ENCODE data around the gene ENC1.
A peak's percentile ranks its signal among the peaks of the same experiment; 100 is the strongest.

ENC1 gene

DNA sequence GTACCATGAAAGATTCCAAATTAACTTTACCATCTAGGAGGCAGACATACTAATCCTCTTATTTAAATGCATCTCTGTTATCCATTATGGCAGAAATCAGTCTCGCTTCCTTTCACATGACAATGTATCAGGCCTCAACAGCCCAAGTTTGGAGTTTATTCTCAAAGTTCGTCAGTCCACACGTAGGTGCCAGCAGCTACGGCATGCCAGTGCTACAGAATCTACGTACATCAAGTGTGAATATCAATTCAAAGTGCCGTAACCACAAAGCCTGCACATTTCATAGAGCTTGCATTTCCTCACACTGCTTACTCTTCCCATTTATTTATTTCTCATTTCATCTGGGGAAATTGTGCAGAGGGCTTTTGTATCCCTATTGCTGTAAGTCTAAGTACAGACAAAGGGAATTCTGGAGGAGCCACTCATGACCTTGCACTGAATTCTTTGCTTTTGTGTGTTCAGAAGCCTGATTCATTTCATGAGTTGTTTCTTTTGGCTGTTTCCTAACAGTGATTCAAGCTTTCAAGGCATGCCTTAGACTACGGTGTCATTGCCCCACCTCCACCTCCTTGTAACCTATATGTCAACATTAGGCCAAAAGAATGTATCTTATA is 10.0 kb downstream of the ENC1 start:
- peak in 1 of 2 donors; percentile 44 for DNase-seq

DNA sequence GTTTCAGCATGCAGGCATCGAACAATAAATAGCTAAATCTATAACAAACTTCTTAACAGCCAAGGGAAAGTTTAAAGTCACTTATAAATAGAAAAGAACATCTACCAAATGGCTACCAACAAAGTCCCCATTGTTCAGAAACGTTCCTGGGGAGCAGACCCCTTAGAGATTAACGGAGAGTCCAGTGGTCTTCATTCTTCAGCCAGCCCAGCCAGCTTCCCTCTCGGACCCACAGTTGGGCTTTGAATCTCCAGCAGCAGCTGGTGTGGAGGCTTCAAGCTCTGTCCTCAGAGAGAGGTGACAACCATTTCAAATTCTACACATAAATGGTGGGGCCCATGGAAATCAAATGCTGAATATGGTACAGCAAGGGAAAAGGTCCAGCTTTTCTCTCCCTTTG is 11.2 kb downstream of the ENC1 start:
- no peak for DNase-seq

DNA sequence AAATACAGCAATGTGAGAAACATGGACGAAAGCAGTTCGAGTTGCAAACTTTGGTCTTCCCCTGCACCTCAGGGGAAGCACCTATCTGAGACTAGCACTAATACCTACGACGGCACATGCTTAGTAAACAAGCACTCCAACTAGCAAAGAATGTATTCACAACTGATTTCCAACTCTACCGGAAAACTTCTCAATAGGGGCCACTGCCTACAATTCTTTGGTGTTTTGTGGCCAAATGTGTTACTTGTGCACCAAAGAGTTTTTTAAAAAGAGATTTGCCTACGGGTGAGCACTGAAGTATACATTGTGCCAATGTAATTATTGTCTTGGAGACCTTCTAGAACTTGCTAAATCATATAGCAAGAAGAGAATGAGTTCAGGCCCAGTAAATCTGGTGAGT is 12.2 kb downstream of the ENC1 start:
- no peak for DNase-seq

DNA sequence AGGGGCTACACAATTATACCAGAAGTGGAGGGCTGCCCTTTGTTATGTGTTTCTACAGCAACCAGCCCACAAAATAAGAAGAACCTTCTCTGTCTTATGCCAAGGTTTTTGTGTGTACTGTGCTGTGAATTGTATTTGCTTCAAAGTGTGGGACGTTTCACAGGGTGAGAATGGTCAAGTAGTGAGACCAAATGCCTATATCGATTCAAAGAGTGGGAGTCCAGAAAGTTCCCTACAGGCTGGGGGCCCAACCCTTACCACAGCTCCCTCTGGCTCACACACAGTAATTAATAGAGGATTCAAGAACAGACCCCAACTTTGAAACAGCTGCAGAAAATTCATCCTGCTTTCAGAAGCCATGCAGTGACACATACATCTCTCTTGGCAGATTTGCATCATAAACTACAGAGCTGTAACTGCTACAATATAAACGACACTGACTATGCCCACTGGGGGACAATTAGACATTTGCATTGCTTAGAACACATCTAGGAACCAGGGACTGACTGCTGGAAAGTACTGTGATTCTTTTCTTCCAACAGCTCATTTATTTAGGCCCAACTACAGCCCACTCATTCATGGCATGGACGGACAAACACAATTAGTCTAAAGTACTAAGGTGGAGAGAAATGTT is 12.8 kb downstream of the ENC1 start:
- DNase-seq, result no peak

DNA sequence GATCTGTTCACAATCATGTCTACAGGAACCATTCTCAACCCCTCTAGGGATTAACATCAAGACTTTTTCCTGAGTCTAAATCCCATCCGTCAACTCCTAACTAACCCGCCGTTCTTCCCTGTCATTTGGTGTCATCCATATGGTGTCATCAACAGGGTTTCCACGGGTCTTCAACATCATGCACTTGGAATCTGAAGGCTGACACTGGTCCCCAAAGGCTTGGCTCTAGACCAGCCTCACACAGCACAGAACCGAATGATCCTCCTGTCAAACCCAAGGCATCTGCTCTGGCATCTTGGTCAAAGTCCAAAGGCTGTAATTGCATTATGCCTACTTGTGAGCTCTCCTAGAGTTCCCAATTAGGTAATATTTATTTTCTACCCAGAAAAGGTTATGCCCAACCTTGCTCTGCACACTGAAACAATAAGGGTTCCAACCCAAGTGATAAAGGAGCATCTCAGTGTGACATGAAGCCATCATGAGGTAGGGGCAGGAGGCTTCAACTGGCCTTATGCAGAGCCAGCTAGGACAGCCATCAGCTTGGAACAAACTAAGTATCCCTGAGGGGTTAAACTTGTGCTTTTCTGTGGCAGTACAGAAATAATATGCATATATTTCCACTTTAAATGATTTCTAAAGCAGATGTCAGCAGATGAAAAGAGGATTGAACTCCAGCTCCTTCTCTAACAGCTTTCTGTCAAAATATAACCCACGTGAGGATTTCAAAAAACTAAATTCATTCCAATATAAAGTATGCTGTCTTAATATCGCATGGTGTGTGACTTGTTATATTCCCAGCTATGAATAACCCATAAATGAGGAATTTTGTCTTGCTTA is 13.9 kb downstream of the ENC1 start:
- no peak for DNase-seq

DNA sequence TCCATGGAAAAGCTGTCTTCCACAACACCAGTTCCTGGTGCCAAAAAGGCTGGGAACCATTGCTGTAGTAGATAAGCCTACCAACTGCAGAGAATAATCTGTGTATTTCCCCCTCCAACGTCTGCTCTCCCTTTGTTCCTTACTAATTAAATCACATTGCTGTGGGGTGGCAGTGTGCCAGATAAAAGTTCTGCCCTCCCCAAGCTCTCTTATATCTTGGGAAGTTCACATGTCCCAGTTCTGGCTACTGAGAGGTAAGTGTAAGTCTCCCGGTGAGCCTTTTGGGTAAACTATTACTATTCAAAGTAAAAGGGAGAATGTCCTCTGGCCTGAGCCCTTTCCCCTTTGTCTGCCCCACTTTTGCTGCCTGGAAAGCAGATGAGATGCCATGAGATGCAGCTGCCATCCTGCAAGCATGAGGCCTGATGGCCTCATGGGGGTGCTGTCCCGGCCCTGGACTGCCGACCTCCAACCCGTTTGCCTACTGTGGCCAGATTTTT is 14.7 kb downstream of the ENC1 start:
- DNase-seq, result no peak

DNA sequence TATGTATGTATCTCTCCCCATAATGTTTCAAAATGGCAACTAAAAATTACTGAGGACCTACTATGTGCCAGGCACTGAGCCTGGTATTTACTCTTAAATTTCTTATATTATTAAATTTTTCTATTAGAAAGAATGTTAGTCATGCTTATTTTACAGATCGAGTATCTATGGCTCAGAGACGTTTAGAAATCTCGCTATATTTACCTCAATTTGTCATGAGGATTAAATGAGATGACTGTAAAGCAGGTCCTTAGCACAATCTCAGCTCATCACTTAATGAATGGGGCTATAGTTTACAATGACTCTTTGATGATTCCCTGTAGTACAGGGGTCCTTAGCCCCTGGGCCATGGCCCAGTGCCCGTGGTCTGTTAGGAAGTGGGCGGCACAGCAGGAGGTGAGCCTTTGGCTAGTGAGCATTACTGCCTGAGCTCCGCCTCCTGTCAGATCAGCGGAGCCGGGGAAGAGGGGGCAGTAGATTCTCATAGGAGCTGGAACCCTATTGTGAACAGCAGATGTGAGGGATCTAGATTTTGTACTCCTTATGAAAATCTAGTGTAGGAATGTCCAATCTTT is 15.5 kb downstream of the ENC1 start:
- no peak for DNase-seq

DNA sequence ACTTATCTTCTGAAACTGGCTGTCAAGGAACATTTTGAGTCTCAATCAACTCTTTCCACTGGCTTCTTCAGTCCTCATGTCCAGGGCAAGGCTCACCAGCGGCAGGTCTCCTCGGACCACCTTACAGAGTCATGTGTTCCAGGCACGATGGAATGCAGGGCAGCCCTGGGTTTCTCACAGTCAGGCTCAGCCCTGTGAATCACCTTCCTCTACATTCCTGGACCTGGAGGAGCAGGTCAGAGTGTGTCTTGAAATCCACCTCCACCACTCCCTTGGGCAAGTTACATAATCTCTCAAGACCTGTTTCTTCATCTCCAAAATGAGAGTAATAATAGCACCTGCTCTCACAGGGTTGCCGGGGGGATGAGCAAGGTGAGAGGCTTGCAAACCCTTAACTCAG is 16.0 kb downstream of the ENC1 start:
- no peak for DNase-seq

DNA sequence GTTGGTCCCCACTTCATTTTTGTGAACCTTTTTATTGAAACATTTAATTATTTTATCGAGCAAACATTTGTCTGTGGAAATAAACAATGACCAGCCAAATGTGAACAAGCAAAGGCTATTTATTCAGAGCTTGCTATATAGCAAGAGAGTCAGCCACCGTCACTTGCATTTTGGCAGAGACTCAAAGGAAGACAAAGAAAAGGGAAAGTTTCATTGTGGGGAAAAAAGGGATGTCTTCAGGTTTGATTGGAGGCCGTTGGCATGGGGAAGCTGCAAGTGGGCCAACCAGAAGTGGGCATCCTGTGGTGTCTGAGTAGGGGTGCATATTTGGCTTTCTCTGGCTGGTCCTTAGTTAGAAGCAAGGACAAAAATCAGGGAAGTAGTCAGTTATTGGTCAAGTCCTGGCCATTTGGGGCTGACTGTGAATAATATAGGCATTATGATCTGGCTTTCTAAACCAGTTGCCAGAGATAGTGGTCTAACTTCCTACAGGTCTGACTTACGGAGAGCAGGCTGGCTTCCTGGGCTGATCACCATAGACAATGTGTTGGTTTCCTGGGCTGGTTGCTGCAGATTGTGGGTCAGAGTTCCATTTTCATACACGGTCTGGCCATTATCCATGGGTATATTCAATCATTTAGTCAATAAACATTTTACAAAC is 16.6 kb downstream of the ENC1 start:
- no peak for DNase-seq

DNA sequence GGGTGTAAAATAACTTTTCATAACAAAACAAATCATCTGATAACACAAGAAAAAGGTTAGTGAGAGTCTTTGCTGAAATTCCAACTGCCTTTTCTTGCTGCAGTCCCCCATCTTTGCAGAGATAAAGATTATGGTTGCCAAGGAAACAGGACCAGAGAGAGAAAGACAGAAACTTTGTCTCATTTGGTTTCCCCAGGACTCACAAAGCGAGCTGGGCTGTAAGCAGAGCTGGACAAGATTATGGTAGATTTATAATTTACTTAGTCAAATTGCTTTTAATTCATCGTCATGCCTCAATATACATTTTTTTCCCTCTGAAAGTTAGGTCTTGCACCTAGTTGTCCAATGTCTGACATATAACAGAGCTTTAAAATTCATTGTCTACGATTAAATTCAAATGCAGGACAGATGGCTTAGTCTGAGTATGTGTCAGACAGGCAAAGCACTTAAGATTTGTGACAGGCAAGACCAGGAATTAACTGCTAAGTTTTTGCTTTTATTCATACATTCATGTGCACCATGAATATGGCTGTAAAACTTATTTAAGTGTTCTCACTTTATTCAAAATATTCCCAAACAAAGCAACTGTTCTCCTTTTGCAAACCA is 17.4 kb downstream of the ENC1 start:
- DNase-seq, result no peak

DNA sequence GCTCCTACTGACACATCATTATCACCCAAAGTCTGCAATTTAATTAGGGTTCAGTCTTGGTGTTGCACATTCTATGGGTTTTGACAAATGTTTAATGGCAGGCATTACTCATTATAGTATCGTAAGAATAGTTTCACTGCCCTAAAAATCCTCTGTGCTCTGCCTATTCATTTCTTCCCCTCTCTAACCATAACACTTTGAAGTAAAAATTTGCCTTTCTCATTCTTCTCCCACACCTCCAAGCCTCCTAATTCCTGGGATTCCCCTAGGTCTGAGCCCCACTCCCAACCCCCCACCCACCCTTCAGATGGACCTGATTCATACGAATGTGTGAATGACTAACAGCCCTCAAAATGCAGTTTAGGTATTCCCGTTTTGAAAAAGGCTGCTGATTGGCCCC is 18.4 kb downstream of the ENC1 start:
- no peak for DNase-seq

DNA sequence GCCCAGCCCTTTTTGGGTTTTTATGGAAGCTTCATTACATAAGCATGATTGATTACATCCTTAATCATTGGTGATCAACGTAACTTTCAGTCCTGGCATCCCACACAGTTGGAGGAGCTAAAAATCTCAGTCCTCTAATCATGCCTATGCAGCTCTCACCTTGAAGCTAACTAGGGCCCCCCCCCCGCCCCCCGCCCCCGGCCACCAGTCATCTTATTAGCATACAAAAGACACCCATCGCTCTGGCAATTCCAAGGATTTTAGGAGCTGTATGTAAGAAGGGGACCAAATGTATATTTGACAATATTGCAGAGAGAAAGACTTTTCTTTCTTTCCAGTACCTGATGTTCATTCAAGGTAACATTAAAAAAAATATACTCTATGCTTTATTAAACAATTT is 19.0 kb downstream of the ENC1 start:
- no peak for DNase-seq

DNA sequence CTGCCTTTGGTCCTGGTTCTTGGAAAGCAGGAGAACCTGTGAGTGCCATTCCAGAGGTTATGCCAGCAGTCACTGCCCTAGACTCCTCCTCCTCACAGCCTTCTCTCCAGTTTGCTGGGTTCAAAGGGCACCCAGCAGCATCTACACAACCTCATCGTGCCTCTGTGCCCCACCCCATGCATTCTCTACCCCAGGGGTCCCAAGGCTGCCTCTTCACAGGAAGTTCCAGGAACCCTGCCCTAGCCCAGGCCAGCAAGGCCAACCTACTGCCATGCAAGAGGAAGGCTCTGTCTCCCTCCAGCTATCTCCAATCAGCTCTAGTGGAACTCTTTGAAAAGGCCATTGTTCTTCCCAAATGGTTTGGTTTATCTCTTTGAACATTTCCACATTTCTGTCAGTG is 21.2 kb downstream of the ENC1 start:
- no peak for DNase-seq

DNA sequence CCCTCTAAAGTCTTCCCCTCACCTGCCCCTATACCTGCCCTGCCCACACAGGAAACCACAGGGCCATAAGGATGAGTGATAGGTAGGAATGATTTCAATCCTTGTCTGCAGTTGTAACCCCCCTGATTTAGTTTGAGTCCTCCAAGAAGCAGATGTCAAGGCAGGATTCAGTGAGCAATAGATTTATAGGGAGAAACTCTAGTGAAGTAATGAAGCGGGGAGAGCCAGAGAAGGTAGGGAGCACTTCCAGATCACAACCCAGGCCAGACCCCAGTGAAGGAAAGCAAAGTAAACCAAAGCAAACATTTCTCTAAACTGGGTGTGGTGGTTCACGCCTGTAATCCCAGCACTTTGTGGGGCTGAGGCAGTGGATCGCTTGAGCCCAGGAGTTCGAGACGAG is 22.4 kb downstream of the ENC1 start:
- no peak for DNase-seq

DNA sequence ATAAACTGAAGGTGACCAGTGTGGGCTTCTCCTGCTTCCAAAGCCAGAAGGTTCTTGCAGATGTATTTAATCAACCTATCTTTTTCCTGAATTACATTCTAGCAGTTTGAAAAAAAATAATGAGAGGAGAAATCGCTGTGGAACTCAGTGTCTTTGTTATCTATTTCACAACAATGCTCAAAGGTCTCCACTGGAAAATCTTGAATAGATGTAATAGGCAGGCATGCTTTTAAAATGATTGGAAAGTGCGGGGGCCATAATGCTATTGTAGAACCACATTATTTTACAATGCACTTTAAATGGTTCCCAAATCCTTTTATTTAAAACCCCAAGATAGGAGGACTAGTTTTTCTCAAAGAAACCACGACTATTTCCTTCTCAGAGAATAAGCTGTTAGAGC is 23.3 kb downstream of the ENC1 start:
- DNase-seq, result no peak

DNA sequence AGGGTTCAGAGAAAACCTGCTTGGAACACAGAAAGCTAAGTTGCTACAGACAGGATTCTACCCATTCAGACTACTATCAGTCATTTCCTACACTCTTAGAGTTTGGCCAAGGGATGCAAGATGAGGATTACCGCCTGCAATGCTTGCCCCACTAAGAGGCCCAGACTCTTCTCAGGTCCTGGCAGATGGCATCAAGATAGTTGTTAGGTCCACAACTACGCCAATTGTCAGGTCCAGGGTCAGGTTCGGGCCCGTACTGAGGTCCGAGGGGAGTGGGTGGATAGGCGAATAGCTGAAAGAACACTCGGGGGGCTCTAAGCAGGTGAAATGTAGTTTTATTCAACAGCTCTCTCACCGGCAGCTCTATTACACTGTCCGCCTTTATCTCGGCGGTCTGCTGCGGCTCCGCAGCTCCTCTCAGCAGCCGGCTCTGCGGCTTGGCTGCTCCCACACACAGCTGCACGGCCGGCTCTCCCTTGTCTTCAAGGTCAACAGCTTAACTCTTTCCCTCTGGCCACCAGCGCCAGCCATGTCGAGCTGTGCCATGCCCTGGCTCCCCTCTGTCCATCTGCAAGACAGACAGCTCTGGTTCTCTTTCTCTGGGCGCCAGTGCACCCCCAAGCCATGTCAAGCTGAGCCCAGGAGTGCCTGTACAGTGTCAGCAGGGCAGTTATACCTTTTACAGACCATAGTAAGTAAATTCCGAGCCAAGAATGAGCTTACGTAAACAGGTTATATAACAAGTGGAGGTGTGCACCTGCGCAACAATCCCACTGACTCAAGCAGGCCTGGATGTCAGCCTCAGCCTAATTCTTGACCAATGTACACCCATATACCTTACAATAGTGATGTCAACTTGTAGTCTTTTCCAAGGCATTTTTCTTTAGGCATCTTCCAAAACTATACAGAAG is 24.0 kb downstream of the ENC1 start:
- no peak for DNase-seq

DNA sequence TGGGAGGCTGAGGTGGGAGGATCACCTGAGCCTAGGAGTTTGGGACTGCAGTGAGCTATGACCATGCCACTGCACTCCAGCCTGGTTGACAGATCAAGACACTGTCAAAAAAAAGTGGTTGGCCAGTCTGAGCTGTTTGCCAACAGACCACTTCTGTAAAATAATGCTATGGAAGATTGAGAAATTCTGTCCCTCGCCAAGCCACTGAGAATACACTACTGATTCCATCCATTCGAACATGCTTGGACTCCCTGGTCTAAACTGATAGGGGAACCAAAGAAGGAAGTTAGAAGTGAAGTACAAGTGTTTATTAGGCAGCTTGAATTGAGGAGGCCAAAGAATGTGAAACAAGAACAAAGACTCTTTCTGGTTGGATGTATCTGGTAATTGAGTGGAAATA is 27.2 kb downstream of the ENC1 start:
- peak in 1 of 2 donors; percentile 9 for DNase-seq

DNA sequence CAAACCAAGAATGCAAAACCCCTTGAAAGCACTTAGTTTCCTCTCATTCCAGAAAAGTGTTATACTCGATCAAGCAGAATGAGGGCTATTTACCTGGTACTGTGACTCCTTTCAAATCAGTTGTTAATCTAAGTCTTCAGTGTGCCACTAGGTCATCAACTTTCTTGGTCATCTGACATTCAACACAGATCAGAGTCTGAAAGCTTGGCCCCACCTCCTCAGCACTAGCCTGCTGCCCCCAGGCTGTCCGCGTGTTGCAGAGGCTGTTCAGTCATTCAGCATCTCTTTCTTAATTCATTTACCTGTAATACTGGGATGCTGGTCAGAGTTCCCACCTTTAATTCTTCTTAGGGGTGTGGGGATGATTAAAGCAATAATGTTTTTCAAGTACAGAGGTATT is 28.5 kb downstream of the ENC1 start:
- DNase-seq, result no peak

DNA sequence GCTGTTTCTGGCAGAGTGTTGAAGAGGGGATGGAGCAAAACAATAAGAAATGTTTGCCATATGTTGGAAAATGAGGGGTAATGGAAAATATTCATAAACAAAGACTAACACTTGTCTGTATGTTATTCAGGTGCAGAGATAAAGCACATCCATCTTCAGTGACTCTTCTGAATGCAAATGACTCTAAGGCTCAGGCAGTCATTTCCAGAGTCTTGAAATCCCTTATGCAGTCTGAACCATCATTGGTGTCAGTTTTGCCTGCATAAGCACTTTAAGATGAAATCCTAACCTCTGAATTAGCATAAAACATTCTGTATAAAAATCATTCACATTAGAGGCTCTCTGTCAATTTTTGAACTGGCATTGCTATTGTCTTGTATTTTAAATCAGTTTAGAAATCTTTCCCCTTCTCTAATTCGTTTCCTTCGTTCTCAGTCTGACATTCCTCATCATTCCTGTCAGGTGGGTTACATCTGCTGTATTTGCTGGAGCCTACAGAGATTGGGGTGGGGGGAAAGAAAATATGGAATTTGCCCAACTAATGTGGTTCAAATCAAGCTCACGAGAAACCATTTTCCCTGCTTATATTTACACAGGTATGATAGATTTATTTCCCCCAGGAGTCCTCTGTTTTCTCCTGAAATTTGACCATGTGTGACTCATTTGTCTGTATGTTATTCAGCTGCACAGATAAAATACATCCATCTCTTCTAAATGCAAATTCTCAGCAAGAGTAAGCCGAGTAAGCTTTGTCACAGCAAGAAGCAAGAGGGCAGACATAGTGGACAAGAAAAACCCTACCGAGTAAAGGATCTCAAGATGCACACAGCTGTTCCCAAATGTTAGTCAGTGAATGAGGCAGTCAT is 31.6 kb downstream of the ENC1 start:
- DNase-seq, result no peak

DNA sequence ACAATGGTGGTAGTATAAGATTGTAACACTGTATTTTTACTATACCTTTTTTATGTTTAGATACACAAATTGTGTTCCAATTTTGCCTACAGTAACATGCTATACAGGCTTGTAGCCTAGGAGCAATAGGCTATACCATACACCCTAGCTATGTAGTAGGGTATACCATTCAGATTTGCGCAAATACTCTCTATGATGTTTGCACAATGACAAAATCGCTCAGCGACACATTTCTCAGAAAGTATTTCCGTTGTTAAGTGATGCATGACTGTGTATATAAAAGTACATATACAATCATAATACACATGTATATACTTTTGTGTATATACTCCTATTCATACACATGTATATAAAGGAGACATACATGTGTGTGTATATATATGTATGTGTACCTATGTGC is 34.8 kb downstream of the ENC1 start:
- DNase-seq, result no peak

DNA sequence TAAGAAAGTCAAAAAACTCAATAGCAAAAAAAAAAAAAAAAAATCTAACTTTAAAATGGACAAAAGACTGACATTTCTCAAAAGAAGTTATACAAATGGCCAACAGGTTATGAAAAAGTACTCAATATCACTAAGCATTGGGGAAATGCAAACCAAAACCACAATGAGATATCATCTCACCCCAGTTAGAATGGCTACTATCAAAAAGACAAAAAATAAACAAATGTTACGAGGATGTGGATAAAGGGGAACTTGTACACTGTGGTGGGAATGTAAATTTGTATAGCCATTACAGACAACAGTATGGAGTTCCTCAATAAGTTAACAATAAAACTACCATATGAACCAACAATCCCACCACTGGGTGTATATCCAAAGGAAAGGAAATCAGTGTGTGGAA is 37.2 kb downstream of the ENC1 start:
- DNase-seq, result no peak
